NCI-H1436 treated with DMSO at 0.1 percent for 48 hours (cell line): ENCODE data around the gene OR9G4.

Experiments
- DNase-seq: peaks from one replicate; lab custom pipeline; 2025; lab: John Stamatoyannopoulos, UW

The OR9G4 gene

DNA sequence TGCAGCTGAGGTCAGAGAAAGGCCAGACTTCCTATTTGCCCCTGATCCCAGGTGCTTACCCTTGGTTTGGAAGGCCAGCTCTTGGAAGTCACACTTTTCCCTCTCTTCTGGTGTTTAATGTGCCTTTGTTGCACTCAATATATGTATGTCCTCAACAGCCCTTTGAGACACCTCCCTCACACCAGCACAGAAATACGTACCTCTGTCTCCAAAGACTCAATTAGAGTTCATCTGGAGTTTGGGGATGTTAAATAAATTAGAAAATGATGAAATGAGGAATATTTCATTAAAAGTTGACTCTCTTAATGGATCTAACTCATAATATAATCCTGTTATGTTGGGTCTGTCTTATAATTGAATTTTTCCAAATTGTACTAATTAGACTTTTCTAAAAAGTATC is at the start of gene OR9G4:
Gene OR9G4, minus strand, starts transcription at position 101 of the 400 bp plus-strand sequence. CDS start 4,931 bp downstream, outside the sequence.
- no peak for DNase-seq

DNA sequence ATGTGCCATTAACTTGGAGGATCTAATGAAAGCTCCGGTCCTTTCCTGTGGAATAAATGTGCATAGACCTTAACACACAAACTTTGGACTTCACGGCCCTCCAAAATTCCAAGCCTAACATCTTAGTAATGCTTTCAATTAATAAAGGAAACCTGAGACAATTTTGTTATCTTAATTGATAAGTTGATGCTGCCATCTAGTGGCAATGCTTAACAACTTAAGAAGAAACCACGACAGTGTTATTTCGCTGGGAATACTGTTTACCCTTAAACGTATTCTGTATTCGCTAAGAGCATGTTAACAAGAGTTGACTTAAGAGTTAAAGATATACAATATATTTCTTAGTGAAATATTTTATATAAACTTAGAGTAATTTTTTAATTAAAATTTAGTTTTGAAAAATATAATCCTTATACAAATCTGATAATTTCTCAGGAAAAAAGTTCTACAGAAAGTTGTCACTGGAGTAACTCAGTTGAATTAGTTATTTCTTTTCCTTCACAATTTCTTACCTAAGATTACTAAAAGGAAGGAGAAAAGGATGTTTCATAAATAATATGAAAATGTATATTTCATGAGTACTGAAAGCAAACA is 35.0 kb upstream of the OR9G4 start:
- DNase-seq = no peak

DNA sequence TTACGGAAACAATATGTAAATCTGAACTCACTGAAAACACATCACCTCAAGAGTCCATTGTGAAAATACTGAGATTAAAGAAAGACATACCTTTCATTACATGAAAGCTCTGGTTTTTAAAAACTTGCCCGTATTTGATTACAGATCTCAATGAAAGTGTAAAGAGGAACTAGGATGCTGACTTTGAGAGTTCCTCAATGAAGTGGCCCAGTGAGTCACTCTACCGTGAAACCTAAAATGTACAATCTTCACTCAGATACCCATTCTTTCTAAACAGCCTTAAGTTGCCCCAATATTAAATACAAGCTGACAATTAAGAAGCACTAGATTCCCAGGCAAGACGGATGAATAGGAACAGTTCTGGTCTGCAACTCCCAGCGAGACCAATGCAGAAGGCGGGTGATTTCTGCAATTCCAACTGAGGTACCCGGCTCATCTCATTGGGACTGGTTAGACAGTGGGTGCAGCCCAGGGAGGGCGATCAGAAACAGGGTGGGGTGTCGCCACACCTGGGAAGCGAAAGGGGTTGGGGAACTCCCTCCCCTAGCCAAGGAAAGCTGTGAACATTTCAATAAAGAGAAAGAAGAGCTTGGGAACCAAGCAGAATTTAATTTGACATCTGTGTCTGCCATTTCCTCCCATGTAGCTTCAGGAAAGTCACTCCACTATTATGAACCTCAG is 33.8 kb upstream of the OR9G4 start:
- no peak for DNase-seq

DNA sequence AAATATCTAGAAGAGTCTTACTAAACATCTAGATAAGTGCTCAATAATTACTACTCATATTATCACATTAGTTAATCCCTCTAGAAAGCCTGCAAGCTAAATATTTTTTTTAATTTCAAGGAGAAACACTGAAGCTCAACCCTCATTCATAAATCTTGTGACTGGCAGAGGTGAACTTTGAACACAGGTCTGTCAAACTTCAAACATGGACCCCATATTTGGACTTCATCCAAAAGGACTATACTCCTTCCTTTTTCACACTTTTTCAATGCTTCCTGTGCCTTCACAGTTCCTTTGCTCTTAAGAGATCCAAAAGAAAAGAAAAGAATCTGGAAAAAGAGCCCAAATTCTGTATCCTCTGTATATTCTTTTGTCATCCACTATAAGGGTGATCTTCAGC is 28.3 kb upstream of the OR9G4 start:
- no peak for DNase-seq

DNA sequence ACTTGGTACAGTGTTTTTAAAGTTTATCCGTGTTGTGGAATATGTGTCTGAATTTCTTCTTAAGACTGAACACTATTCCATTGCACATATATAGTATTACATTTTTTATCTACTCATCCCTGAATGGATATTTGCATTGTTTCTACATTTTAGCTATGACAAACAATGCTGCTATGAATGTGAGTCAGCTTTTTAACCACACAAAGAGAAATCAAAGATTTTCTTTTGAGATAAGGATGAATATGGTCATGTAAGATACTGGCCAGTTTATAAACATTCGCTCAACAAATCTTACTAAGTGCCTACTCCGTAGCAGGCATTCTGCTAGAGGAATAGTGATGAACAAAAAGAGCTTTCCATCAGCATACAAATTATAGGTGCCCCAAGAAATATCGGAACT is 16.5 kb upstream of the OR9G4 start:
- DNase-seq = no peak

DNA sequence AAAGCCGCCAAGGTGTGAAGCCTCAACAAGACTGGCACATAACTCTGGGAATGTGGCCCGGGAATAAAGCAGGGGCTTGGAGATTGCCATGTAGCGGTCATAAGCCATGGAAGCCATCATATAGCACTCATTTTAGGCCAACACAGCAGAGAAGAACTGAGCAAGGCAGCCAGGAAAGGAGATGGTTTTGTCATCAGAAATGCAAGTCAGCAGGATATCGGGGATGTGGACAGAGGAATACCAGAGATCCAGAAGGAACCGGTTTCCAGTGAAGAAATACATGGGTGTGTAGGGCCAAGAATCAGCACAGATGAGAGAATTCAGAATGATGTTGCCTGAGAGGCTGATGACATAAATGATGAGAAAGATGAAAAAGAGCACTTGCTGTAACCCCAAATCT is 3.0 kb upstream of the OR9G4 start:
- no peak for DNase-seq

DNA sequence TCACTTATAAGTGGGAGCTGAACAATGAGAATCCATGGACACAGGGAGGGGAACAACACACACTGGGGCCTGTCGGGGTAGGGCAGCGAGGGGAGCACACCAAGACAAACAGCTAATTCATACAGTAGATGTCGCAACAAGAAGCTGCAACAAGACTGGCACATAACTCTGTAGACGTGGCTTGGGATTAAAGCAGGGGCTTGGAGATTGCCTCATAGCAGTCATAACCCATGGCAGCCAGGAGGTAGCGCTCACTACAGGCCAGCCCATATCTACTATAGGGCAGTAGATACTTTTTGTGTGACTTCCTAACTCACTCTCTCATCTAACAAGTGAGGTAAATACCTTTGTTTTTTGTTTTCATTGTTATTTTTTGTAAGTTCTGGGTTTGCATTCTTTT is 1.7 kb upstream of the OR9G4 start:
- DNase-seq = no peak

DNA sequence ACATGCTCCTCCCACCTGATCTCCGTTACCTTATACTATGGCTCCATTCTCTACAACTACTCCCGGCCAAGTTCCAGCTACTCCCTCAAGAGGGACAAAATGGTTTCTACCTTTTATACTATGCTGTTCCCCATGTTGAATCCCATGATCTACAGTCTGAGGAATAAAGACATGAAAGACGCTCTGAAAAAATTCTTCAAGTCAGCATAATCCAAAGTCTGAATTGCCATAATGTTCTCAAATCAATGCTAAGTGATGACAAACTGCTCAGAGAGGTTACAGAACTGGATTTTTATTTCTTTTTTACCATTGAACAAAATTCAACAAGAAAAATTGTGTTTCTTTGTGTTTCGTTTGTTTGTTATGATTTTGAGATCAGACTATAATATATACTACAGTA is 7.6 kb downstream of the OR9G4 start:
- no peak for DNase-seq

DNA sequence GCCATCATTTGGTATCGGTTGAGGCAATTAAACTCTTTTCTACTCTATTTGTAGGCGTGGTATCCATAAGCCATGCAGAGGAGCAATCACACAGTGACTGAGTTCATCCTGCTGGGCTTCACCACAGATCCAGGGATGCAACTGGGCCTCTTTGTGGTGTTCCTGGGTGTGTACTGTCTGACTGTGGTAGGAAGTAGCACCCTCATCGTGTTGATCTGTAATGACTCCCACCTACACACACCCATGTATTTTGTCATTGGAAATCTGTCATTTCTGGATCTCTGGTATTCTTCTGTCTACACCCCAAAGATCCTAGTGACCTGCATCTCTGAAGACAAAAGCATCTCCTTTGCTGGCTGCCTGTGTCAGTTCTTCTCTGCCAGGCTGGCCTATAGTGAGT is 8.4 kb downstream of the OR9G4 start:
- no peak for DNase-seq

DNA sequence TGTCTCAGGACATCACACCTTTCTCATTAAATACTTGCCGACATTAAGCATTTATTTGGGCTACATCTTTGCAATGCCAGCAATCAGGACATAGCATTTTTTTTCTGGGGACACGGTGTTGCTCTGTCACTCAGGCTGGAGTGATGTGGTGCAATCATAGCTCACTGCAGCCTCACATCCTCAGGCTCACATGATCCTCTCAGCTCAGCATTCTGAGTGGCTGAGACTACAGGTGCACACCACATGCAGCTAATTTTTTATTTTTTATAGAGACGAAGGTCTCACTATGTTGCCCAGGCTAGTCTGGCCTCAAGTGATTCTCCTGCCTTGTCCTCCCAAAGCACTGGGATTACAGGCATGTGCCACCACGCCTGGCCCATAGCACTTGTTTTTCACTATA is 28.0 kb downstream of the OR9G4 start:
- no peak for DNase-seq

DNA sequence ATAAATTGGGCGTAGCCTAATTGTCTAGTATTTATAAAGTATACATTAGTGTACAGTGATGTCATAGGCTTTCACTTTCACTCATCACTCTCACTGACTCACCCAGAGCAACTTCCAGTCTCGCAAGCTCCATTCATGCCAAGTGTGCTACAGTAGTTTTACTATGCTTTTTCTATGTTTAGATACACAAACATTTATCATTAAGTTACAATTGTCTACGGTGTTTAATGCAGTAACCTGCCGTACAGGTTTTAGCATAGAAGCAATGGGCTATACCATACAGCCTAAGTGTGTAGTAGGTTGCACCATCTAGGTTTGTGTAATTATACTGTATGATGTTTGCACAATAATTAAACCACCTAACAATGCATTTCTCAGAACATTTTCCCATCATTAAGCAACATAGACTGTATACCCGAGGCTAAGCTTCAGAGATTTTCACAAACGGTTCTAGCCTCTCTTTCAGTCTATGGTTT is 32.1 kb downstream of the OR9G4 start:
- DNase-seq = no peak

DNA sequence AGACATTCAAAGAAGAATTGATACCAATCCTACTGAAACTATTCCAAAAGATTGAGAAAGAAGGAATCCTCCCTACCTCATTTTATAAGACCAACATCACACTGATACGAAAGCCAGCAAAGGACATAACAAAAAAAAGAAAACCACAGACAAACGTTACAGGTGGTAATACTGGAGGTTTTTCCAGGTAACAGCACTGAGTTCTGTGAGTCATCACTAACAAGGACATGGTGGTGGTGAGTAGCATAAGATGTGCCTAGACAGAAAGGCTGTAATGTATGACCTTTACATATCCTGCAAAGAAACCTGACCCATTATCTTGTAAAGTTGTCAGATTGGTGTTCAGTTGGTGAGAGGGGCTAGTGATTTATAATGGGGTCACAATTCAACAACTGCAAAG is 34.3 kb downstream of the OR9G4 start:
- DNase-seq = no peak

DNA sequence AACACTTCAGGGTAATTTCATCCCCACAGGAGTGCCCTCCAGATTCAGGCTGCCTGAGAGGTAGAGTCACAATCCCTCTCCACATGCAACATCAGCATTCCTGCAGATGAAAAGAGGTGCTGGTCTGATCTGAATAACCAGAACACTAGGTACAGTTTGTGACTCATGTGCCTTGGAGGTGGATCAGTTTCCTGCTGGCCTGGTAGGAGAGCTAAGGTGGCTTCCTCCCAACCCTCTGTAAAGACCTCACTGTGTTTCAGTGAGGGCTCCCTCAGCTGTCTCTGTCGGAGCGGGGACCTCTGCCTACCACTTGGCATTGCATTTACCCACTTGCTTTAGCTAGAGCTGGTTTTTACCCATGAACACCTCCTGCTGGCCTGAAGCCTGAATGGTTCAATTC is 42.0 kb downstream of the OR9G4 start:
- no peak for DNase-seq

DNA sequence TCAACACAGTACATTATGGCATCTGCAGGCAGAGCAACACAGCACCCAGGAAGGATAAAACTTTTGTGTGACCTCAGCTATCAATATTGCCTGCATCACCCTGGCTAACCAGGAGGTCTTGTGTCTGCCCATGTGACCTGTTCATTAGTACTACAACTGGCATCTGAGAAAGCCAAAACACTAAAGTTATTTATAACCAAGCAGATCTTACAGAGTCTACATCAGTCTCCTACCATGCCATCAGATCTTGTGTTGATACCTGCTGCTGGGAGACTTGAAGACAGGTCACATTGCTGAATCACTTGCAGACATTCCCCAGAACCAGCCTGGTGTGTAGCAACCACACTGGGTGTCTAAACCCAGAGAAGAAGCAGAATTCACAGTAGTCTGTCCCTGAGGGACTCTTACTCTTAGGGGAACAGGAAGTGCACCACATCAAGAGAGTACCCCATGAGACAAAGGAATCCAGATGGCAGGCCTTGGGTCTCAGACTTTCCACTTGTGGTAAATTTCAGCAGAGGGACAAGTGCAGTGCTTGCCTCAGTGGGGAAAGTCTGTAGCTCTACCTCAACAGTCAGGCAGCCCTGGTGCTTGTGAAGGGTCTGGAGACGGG is 42.6 kb downstream of the OR9G4 start:
- DNase-seq = no peak

DNA sequence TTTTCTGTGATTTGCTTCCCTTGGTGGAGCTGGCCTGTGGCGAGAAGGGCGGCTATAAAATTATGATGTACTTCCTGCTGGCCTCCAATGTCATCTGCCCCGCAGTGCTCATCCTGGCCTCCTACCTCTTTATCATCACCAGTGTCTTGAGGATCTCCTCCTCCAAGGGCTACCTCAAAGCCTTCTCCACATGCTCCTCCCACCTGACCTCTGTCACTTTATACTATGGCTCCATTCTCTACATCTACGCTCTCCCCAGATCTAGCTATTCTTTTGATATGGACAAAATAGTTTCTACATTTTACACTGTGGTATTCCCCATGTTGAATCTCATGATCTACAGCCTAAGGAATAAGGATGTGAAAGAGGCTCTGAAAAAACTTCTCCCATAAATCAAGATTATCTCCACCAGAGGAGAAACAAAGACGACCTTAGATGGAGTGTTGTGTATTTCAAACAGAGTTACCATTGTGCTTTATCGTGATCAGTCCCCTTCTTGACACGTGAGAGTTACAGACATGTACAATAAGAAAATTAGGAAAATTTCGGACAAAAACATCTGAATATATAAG is 47.5 kb downstream of the OR9G4 start:
- DNase-seq = no peak

DNA sequence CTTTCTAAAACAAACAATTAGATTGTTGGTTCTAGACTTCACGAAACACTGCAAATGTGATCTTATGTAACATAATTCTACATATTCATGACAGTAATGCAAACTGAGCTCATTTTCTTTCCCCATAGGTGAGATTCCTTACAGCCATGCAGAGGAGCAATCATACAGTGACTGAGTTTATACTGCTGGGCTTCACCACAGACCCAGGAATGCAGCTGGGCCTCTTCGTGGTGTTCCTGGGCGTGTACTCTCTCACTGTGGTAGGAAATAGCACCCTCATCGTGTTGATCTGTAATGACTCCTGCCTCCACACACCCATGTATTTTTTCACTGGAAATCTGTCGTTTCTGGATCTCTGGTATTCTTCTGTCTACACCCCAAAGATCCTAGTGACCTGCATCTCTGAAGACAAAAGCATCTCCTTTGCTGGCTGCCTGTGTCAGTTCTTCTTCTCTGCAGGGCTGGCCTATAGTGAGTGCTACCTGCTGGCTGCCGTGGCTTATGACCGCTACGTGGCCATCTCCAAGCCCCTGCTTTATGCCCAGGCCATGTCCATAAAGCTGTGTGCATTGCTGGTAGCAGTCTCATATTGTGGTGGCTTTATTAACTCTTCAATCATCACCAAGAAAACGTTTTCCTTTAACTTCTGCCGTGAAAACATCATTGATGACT is 48.1 kb downstream of the OR9G4 start:
- DNase-seq = no peak

DNA sequence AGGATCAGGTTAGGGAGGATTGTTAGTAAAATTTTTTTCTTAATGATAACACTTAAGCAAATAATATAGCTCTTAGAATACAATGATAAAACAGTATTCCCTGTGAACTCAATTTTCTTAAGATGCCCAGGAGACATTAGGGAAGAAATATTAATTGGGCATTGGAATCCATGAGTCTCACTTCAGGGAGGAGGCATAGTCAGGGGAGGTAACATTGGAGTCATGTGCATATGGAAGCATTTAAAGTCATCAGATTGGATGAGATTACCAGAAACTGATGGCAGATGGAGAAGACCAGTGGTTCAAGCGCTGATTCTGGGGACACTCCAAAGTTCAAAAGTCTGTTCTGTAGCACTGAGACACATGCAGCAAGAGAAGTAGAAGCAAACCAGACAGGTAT is 49.7 kb downstream of the OR9G4 start, which contains the start of gene OR9G1:
Gene OR9G1, plus strand, starts transcription at position 301 of the 400 bp plus-strand sequence. CDS start 1,293 bp downstream, outside the sequence.
- DNase-seq = no peak

DNA sequence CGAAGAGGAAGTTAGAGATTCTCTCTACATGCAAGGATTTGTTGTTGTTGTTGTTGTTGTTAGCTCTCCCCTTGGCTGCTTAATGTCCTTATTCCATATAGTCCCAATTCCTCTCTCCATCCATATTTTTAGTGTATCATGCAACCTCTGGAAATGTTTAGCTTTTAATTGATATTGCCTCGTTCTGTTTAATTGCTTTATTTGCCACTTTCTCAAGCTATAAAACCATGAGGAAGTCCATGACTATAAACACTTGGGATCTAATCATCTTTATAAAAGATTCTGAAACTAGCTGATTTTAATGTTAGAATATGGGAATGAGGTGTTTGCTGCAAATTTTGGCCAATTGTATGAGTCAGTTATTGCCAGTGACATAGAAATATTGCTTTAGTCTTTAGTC is 55.1 kb downstream of the OR9G4 start:
- no peak for DNase-seq
